BE2C (cell line): Measurements from ENCODE around the gene PLA2G6.

ENCODE experiments used
- DNase-seq: peaks from one replicate; pipeline ENCODE4 v3.0.0-alpha.2; 2020
- H3K27me3 ChIP-seq: fragments of 250-450 bp; sonication (Bioruptor Pico); 2 replicates; pipeline ENCODE4 v1.5.1; 2020; ENCODE audit warnings: mild to moderate bottlenecking
- H3K36me3 ChIP-seq: fragments of 250-450 bp; sonication (Bioruptor Pico); 2 replicates; pipeline ENCODE4 v1.5.1; 2020; ENCODE audit warnings: mild to moderate bottlenecking
- H3K4me1 ChIP-seq: fragments of 250-450 bp; sonication (Bioruptor Pico); 2 replicates; pipeline ENCODE4 v1.5.1; 2020
- H3K4me3 ChIP-seq: 2 replicates; pipeline ENCODE4 v1.5.1; 2011; ENCODE audit warnings: low read depth, low read length
- H3K9me3 ChIP-seq: fragments of 250-450 bp; sonication (Bioruptor Pico); 2 replicates; pipeline ENCODE4 v1.5.1; 2020
- TF ChIP-seq, protein P1 (sequence below): IDR thresholded peaks from 2 replicates; pipeline ENCODE4 v1.5.1; 2012; ENCODE audit warnings: mild to moderate bottlenecking, low read depth, low read length

The PLA2G6 gene

DNA sequence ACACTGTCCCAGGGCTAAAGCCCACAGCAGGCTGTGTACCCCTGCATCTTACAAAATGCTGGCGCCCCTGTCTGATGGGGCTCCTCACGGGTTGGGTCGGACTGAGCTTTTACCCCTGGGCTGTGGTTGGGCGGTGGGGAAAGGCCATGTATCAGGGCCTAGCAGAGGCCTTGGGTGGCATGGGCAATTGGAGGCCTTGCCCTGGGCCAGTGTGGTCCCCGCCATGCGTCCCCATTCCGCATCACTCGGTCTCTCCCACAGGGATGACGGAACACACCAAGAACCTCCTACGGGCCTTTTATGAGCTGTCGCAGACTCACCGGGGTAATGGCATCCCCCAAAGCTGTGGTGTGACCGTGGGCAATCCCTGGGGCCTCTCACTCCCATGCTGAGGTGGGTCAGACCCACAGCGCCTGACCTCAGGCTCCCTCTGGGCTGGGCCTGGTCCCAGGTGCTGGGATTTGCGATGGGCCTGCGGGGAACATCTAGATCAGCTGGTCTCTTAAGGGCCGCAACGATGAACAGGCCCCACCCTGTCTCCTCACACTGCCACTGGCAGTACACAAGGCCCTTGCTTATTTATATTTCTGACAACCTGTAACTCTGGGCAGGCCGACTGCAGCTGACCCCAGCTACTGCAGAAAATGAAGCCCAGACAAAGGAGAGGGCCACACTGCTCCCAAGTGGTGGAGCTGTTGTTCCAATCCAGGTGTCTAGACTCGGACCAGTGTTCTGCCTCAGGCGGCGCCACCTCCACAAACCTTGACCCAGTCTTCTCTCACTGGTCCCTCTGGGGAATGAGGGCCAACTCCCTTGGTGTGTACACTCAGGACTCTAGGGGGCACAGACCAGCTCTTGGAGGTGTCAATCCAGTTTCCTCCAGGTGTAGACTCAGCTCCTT lies 110.0 kb downstream of the PLA2G6 start:
- TF ChIP-seq, protein P1, sequence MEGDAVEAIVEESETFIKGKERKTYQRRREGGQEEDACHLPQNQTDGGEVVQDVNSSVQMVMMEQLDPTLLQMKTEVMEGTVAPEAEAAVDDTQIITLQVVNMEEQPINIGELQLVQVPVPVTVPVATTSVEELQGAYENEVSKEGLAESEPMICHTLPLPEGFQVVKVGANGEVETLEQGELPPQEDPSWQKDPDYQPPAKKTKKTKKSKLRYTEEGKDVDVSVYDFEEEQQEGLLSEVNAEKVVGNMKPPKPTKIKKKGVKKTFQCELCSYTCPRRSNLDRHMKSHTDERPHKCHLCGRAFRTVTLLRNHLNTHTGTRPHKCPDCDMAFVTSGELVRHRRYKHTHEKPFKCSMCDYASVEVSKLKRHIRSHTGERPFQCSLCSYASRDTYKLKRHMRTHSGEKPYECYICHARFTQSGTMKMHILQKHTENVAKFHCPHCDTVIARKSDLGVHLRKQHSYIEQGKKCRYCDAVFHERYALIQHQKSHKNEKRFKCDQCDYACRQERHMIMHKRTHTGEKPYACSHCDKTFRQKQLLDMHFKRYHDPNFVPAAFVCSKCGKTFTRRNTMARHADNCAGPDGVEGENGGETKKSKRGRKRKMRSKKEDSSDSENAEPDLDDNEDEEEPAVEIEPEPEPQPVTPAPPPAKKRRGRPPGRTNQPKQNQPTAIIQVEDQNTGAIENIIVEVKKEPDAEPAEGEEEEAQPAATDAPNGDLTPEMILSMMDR = no peak
- no peaks in the 10 kb centered on the region for H3K27me3 ChIP-seq

DNA sequence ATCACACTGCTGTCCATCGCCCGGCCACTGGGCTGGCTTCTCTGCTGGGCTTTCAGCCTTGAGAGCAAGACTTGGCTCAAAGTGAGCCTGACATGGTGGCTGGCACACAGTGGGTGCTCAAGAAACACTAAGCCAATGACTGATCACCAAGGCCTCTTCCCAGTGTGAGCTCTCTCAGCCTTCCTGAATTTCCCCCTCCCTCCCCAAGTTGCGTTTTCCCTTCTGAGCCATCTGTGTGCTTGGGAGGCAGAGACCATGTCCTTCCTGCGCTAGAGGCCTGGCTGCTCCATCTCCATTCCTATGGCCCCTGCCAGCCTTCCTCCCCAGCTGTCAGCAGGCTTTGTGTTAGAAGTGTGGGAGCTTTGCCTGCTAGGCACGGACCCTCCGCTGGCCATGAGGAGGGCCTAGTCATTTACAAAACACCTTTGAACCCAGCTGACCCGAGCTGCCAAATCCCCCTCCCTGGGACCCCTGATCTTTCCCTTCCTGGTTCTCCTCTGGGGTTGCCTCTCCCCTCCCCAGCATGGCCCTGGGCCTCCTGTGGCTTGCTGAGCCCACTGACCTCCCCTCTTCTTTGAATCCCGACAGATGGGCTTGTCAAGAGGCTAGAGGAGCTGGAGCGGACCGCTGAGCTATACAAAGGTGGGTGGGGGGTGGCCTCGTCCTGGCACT lies 111.2 kb downstream of the PLA2G6 start:
- H3K4me3 ChIP-seq = no peak overlapping the region
- H3K9me3 ChIP-seq = no peaks in the 10 kb centered on the region
- H3K36me3 ChIP-seq = no peaks in the 10 kb centered on the region; the same call in 1 of the 2 replicates
- TF ChIP-seq, protein P1 = no peak
- no peaks in the 10 kb centered on the region for H3K4me1 ChIP-seq
- no peak for DNase-seq
- H3K27me3 ChIP-seq = no peaks in the 10 kb centered on the region

More for the DNA sequence above, 110.0 kb downstream of the PLA2G6 start:
- no peak for DNase-seq
- H3K4me3 ChIP-seq = no peak overlapping the region
- no peaks in the 10 kb centered on the region for H3K4me1 ChIP-seq
- no peaks in the 10 kb centered on the region; the same call in 1 of the 2 replicates for H3K36me3 ChIP-seq
- no peaks in the 10 kb centered on the region for H3K9me3 ChIP-seq

DNA sequence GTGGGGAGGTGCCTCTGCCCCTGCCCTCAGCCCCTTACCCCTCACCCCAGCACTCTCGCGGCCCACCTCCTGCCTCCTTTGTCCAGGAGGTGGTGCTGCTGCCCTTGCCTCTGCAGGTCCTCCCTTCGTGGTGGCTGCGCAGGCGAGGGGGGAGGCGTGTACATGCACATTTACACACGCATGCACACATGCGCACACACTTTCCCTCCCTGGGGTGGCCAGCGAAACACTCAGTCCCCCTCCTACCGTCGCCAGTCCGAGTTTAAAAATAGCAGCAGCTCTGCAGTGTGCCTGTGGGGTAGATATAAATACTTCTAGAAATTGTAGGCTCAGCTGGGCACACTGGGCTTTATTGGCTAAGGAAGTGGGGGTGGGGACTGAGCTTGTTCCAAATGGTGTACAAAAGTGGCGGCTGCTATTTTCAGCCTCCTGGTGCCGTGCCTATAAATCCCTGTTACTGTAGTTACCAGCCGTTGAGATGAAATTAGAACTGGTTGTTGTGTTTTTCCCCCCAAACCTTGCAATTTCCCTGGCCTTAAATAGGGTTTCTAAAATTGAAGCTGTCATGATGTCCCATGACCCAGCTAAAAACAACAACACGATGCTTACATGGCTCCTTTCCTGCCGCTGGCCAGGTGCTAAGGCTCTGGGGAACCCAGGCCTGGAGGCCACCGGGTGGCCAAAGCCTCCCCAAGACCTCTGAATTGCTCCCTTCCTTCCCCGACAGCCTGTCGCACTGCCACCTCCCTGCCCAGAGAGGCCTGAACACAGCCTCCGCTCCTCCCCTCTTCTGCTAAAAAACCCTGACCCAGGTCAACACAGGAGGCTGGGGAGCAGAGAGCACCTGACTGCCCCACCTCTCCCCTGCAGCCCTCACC lies 112.0 kb downstream of the PLA2G6 start:
- Histone ChIP-seq H3K36me3 (no peaks in the 10 kb centered on the region; the same call in 1 of the 2 replicates), H3K4me1 (no peaks in the 10 kb centered on the region), H3K27me3 (no peaks in the 10 kb centered on the region), H3K9me3 (no peaks in the 10 kb centered on the region), H3K4me3 (peak overlapping the region; percentile 36)
- peak; percentile 94 for DNase-seq
- TF ChIP-seq, protein P1 = peak; percentile 86

DNA sequence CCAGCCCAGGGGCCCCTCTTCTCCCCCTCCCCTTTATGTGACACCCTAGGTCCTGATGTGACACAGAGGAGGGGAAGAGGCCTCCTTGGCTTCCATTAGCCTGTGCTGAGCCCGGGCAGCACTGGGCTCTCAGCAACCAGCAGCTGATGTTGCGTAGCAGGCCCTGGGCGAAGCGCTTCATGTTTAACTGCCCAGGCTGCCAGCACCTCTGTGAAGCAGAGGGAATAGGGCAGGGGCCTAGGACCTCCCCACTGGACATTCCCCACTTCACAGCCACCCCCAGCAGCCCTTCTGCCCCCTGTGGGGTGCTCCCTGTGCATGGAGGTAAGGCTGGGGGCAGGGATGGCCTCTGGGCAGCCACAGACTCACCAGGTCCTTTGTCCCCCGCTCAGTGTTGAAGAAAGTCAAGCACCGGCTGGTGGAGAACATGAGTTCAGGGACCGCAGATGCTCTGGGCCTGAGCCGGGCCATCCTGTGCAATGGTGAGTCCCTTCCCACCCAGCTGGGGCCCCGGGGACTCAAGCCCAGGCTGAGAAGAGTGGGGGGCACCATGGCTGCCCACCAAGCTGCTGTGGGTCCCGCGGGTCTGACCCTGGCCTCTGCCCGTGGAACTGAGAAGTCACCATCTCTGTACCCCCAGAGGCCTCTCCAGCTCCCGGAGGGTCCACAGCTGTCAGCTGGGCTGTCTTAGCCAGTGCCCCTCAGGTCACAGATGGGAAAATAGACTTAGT lies 112.8 kb downstream of the PLA2G6 start:
- H3K4me3 ChIP-seq = no peak overlapping the region
- no peaks in the 10 kb centered on the region for H3K27me3 ChIP-seq
- TF ChIP-seq, protein P1 = no peak
- no peaks in the 10 kb centered on the region for H3K4me1 ChIP-seq
- no peak for DNase-seq
- no peaks in the 10 kb centered on the region; the same call in 1 of the 2 replicates for H3K36me3 ChIP-seq
- H3K9me3 ChIP-seq = no peaks in the 10 kb centered on the region

DNA sequence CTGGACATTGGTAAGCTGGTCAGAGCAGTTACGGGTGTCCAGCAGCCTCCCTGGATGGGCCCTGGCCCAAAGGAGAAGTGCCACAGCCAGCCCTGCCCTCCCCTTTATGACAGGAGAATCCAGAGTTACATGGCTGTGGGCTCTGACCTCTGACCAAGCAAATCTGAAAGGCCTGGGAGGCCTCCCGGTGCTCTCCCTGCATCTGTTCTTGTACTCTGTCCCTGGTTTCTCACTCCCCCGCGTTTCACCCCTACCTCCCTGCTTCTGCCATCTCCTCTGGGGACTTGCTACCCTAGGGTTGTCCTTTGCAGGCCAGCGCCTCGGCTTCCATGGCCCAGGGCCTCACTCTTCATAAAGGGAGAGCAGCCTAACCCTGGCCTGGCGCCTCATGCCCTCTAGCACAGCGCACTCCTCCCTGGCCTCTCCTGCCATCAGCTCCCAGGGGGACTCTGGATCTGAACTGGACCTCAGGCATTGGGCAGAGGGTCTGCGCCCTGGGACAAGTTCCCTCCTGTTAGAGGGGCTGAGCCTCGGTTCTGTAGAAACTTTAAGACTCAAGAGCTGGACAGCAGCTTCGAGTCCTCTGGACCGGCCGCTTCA lies 113.8 kb downstream of the PLA2G6 start:
- H3K4me3 ChIP-seq = no peak overlapping the region
- H3K36me3 ChIP-seq = no peaks in the 10 kb centered on the region; the same call in 1 of the 2 replicates
- TF ChIP-seq, protein P1 = no peak
- no peak for DNase-seq
- H3K9me3 ChIP-seq = no peaks in the 10 kb centered on the region
- H3K4me1 ChIP-seq = no peaks in the 10 kb centered on the region
- no peaks in the 10 kb centered on the region for H3K27me3 ChIP-seq
